Activated CD8-positive, alpha-beta memory T cell treated with anti-CD3 and anti-CD28 coated beads for 48 hours (primary cell): ENCODE data around the gene RBM33.

Source experiments
- DNase-seq, 3 experiments: peaks; one replicate each; pipeline ENCODE4 v3.0.0-alpha.2; 2020; ENCODE audit warnings: low read depth in 2 of 3, low spot score in 2 of 3

Gene RBM33

GRCh38 chr7:155804897-155805825 lies 160.7 kb downstream of the RBM33 start:
- DNase-seq, result peak; percentile 24 to 51 (median 44)

GRCh38 chr7:155805826-155806095 lies 161.3 kb downstream of the RBM33 start:
- DNase-seq, result no peak

GRCh38 chr7:155806096-155806871 lies 161.8 kb downstream of the RBM33 start:
- no peak for DNase-seq

- DNase-seq, result no peak
Measured at GRCh38 chr7:155807065-155807671, 162.7 kb downstream of the RBM33 start.

DNA sequence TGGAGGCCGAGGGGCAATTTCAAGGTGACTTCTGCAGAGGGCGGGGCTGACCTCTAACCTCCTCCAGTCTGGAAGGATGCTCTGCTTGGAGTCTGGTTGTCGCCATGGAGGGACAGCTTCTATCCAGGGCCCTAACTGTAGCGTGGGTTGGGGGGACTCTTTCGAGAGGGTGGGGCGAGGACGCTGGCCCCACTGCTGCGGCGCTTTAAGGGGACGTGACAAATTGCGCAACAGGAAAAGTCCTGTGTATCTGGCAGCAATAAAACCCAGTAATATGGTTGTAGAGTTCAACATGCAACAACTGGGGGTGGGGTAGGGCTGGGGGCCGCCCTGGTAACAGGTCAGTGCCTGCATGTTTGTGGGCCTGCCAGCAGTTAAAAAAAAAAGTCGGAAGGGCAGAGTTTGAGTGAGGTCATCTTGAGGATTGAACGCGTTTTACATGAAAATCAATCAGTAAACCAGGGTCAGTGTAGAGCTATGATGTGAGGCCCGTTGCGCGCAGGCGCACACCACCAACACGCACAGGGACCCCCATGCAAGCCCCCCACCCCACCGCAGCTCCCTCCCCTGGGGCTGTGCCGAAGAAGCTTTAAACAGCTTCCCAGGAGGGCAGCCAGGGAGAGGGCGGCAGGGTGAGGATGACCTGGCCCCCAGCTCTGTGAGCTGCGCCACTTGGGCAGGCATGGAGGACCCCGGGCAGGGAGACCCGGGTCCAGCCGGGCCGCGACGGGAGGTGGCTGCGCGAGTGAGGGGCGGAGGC lies 163.5 kb downstream of the RBM33 start:
- DNase-seq, result no peak

DNA sequence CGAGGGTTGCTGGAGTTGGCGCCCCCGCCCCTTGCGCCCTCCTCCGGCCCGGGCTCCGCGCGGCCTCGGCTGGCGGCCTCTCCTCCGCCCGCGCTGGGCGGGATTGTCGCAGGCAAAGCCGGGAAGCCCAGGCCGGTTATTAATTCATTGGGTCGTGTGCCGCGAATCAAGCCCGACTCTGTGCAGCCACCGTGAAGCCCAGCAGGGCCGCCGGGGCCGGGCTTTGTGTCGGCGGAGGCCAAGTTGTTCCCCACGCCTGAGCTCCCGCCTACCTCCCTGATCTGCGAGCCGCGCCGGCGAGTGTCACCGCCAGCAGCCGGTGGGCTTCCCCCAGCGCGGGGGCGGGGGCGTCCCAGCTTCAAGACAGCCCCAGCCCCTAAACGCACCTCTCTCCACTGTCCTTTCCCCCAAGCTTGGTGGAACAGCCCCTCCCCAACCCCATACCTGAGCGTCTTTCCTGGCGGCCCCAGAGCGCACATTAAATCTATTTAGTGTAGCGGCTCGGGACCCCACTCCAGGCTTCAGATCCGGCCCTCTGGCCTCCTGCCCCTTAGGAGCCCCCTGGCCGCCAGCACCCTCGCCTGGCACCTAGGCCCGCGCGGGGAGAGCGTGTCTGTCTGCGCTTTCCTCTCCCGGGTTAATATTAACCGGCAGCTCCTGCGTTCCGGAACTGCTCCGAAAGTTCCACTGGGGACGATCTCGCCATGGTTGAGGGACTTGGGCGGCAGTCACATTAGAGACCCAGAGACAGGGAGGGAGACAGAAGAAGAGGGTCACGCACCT lies 164.3 kb downstream of the RBM33 start:
- no peak for DNase-seq

DNA sequence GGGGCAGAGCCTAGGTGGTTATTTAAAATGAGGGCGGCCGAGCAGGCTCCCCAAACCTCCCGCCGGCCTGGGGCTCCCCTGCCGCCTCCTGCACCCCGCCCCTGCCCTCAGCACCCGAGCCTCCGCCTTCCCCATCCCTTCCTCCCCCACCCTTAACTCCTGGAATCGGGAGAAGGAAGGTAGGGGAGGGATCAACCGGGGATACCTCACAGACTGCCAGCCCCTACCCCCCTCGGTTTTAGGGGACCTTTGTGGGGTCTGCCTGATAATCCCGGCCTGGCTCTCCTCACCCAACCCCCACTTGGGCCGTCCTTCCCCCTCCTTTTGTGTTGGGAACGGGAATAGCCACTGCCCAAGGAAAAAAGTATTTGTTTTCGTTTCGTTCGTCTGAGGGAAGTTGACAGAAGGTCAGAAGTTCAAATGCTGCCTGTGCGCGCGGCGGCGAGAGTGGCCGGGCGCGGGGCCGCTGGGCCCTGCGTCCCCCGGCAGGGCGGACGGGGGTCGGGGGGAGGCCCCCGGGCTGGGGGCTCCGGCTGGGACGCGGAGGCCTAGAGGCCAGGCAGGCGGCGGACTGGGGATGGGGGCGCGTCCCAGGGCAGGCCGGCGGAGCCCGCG lies 165.0 kb downstream of the RBM33 start:
- DNase-seq, result no peak

DNA sequence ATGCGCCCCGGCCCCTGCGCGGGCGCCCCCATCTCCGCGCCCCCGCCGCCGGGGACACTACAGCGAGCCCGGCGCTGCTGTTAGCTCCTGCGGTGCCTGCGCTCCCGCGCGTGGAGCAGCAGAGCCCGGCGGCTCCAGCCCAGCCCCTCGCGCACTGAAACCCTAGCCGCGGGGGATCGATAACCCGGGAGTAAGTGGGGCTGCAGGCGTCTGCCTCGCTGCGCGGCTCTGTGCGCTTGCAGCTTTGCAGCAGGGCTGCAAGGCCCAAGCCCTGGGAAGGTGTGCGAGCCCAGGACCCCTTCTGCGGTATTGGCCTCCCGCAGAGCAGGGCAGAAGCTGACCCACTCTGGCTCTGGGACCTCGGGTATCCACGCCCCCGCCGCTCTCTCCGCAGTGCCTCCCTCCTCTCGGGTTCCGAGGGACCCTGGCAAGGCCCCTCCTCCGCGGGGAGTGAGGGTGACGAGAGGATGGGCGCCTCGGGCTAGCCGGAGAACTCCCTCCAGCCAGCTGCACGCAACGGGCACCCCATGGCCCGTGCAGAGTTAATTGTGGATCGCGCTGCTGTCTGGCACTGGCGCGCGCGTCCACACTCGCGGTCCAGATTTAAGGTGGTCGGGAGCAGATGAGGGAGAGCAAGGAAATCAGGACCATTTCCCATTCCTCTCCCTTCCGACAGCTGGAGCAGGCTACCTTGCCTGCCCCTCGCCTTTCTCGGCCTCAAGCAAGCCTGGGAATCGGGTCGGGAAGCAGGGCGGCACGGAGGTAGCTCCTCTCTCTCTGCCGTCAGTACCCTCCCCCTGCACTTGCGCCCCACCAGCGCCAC lies 165.7 kb downstream of the RBM33 start:
- DNase-seq, result no peak

DNA sequence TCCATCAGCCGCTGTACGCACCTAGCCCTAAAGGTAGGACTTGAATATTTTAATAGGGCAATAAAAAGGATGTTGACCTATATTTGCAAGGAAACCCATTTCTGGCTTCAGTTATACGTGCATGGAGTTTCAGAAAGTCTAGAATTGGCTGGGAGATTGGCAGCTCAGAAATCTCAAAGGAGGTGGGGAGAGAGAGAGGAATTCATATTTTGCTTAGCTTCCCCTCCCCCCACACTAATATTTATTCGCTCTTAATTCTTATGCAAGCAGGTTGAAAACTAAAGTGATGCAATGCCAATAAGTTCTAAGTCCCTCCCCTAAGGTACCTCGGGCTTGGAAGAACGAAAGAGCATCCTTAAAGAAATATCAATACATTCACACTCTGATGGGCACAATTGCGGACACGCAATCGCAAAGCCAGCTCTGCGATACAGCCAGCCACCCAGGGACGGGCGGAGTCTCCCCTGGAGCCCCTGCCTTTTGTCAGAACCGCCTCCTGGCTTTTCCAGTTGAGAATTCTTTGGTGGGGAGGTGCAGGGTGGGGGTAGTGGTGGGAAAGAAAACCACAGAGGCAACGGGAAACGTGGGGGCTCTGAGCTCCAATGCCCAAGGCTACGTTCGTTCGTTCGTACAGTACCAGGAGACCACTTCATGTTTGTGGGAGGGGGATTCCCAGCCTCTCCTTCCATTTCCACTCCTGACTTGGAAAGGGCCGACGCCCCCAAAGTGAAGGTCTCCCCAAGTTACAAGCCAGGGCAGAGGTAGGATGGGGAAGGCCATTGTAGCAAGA lies 166.5 kb downstream of the RBM33 start:
- no peak for DNase-seq

GRCh38 chr7:155811560-155811894 lies 167.1 kb downstream of the RBM33 start:
- DNase-seq, result no peak

DNA sequence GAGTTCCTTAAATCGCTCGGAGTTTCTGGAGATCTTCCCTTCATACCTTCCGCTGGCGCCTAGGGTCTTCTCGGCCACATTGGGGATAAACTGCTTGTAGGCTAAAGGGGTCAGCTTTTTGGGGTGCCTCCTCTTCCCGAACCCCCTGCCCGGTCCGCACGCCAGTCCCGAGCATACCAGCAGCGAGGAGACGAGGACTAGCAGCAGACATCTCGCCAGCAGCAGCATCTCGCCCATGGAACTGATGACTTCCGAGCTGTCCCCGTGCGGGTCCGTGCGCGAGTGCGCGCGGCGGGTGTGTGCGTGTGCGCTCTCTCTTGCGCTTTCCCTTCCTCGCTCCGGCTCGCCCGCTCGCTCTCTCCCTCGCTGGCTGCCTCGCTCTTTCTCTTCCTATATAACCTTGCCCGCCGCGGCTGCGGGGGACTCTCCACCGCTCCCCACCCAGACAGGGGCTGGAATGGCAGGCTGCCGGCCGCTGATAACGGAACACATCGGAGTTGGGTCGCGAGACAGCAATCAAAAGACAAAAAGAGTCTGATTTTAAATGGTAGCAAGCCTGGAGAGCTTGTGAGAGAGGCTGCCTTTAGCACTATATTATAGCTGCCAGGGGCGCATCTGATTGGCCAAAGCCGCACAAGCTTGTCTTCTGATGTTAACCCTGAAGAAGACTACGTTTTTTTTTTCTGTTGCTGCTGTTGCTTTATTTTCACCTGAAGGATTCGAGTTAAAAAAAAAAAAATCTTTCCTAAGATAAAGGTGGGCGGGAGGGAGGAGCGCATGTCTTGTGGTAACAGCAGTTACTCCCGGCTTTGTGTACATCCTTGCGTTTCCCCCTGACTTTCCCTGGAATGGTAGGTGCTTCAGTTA lies 167.7 kb downstream of the RBM33 start, which contains the start of gene SHH:
Gene SHH, minus strand, starts transcription at position 569 of the 867 bp plus-strand sequence. Its CDS starts 341 bp downstream, at position 228.
- no peak for DNase-seq

DNA sequence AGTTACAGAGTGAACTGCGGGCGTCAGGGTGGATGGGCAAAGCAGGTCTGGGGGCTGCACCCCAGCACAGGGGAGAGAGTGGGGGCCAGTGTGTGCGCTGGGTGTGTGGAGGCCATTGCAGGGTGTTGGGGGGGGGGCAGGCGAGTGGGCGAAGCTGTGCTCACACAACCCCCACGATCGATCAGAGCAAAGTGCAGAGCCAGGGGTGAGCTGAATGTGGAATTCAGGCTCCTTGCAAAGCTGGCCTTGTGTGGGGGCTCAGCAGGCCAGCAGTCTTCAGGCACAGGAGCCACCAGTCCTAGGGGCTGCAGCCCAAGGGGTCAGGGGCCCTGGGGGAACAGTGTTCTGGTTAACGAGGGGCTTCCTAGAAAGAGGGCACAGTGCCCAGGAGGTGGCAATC lies 168.7 kb downstream of the RBM33 start:
- no peak for DNase-seq

DNA sequence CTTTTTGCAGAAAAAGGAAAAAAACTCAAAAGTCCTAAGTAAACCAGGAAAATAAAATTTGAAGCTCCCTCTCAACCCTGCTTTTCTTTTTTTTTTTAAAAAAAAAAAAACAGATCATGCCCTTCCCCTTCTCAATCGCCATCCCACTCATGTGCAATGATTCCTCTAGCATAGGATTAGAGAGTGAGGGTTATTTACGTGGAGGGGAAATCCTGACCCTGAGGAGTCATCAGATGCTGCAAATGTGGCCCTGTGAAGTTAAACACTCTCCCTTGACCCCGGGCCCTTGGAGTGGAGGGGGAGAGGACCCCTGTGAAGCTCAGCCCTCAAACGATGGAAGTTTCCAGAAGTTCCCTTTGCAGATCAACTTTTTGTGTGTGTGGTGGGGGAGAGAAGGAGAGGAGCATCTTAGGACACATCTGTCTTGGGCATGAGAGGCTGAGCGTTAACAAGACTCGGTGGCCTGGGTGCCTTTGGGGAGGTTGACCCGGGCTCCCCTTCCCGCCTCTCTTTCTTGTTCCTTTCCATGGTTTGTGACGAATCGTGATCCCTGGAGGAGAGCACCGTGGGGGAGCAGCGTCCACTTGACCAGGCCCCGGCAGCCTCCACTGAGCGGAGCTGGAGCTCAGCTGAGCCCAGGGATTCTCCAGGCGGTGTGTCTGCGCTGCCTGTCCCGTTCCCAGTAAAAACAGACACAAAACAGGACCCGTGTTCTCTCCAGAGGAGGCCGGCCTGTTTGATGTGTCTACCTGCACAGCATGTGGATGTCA lies 169.3 kb downstream of the RBM33 start:
- no peak for DNase-seq

DNA sequence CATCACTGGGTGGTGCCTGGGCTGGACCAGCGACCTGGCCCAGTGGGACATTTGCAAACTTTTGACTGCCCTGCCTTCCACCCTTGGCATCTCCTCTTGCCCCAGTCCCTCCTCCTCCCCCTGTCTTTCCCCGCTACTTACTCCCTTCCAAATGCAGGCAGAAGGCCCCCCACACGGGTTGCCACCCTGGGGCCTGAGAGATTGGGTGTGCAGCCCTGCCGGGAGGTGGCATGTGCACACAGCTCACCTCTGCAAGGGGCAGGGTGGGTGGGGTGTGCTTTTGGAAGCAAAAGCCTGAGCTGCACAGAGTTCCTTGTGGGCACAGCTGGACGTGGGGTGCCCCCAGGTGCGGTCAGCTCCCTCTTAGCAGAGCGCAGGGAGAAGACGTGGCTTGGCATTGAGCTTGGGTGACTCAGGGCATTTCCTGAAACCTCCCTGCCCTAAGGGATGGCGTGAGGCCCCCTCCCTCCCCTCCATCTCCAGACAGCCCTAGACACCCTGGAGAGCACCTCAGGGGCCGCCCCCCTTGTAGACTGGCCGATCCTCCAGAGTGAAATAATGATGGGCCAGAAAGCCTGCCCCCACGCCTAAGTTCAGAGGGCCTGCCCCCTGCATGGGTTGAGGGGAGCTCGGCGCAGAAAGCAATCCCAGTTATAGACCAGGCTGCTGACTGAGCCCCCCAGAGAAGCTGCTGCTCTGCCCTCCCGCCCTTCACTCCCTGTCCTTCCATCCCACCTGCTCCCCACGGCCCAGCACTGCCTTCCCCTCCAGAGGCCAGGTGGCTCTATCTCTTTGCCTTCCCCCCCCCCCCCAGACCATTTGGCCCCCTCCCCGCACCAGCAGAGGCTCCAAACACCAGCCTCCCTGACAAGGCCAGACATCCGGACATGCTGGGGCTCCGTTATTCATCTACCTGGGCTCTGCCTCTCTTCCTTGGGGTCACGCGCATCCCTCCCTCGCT lies 170.1 kb downstream of the RBM33 start:
- no peak for DNase-seq

GRCh38 chr7:155815332-155816191 lies 171.1 kb downstream of the RBM33 start:
- DNase-seq, result peak; percentile 36 to 55 (median 50)
